T-helper 1 cell treated with Interleukin-12 subunit alpha and Interleukin-12 subunit beta and Interleukin-4 antibody, amounts not matched to agents 30 μg/mL and 1 μg/mL, for 36 hours (primary cell): ENCODE data around the gene CTSZ.
"Not testable (repeated sequence)": the region's sequence is repeated elsewhere in the genome, so short reads cannot be mapped to it uniquely, and the experiment has no call there.

Experiments used
- H3K27ac Mint-ChIP-seq: one replicate; pipeline ENCODE4 v1.8.0; 2021; ENCODE audit warnings: mild to moderate bottlenecking, mixed read lengths
- H3K27me3 Mint-ChIP-seq: one replicate; pipeline ENCODE4 v1.8.0; 2021; ENCODE audit warnings: low read depth, mixed read lengths
- H3K36me3 Mint-ChIP-seq: one replicate; pipeline ENCODE4 v1.8.0; 2021; ENCODE audit warnings: low read depth, mixed read lengths
- H3K4me1 Mint-ChIP-seq: one replicate; pipeline ENCODE4 v1.8.0; 2021; ENCODE audit warnings: low read depth, mixed read lengths
- H3K4me3 Mint-ChIP-seq: one replicate; pipeline ENCODE4 v1.8.0; 2021; ENCODE audit warnings: mild to moderate bottlenecking, moderate library complexity, mixed read lengths
- H3K9me3 Mint-ChIP-seq: one replicate; pipeline ENCODE4 v1.8.0; 2021; ENCODE audit warnings: mixed read lengths

The CTSZ gene

DNA sequence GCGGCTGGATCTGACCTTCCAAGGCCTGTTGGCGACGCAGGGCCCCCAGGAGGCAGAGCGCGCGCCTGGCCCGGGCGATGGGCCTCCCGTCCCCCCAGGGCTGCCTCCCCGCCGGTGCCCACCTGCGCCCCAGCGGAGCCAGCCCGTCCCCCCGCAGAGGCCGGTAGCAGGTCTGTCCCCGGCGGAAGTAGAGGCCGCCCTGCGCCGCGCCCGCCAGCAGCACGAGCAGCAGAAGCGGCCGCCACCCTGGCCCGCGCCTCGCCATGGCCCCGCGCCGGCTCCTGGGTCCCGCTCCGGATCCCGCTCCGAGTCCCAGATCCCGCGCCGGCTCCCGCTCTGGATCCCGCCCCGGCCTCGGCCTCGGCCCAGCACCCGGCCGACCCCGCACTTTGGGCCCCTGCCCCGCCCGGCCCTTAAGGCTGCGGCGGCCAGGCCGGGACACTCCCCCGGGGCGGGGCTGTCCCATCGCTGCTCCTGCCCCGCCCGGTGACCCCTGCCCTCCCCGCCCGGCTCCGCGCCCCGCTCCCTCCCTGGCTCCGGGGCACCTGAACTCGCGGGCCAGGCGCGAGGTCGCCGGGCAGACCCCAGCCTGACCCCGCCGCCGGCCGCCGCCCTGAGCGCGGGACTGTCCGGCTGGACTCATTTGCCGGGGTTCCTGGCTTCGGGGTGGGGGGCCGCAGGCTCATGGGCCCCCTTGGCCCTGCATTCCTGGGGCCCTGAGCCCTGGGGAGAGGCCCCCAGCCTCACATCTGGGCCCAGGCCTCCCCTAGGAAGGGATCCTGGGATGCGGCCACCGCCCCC, at the start of gene CTSZ:
Gene CTSZ (minus strand): TSS at position 391 of the 801 bp plus-strand sequence. CDS start 126 bp downstream, at position 265.
- Mint-ChIP-seq H3K4me1 (peaks cover 35% of the 10 kb centered on the region), H3K36me3 (peaks cover 14% of the 10 kb centered on the region), H3K27ac (peak within 1 kb of the TSS; percentile 78), H3K4me3 (peak within 1 kb of the TSS; percentile 82), H3K9me3 (no peaks in the 10 kb centered on the region), H3K27me3 (no peaks in the 10 kb centered on the region)

GRCh38 chr20:59055302-59055701, 48.2 kb upstream of the CTSZ start:
- Mint-ChIP-seq H3K27ac (no peak overlapping the region), H3K4me1 (no peaks in the 10 kb centered on the region), H3K4me3 (no peak overlapping the region), H3K36me3 (no peaks in the 10 kb centered on the region), H3K9me3 (no peaks in the 10 kb centered on the region), H3K27me3 (peaks cover 30% of the 10 kb centered on the region)

- H3K4me3 Mint-ChIP-seq, result no peak overlapping the region
- H3K36me3 Mint-ChIP-seq, result no peaks in the 10 kb centered on the region
Observed at GRCh38 chr20:59051666-59052185, 44.7 kb upstream of the CTSZ start.

DNA sequence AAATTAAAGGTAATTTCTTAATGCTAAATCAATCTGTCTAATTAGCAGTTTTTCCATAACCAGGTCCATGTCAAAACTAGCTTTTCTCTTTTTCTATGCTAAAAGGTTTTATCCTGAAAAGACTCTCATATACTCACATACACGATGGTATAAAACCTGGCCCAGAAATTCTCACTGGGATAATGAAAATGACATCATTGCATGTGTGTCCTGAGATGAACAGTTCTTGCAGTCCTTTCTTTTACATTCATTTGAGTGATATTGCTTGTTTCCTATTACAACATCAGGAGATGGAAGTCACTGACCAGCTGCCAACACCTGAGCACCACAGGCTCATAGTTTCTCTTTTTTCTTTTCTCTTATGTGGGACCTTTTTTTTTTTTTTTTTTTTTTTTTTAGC, 43.4 kb upstream of the CTSZ start:
- Mint-ChIP-seq H3K9me3 (no peaks in the 10 kb centered on the region), H3K27me3 (peaks cover 21% of the 10 kb centered on the region), H3K36me3 (no peaks in the 10 kb centered on the region), H3K27ac (no peak overlapping the region), H3K4me1 (peaks cover 11% of the 10 kb centered on the region), H3K4me3 (no peak overlapping the region)

More at GRCh38 chr20:59051666-59052185, 44.7 kb upstream of the CTSZ start:
- peaks cover 27% of the 10 kb centered on the region for H3K27me3 Mint-ChIP-seq
- peaks cover 11% of the 10 kb centered on the region for H3K4me1 Mint-ChIP-seq
- H3K27ac Mint-ChIP-seq, result no peak overlapping the region
- no peaks in the 10 kb centered on the region for H3K9me3 Mint-ChIP-seq

DNA sequence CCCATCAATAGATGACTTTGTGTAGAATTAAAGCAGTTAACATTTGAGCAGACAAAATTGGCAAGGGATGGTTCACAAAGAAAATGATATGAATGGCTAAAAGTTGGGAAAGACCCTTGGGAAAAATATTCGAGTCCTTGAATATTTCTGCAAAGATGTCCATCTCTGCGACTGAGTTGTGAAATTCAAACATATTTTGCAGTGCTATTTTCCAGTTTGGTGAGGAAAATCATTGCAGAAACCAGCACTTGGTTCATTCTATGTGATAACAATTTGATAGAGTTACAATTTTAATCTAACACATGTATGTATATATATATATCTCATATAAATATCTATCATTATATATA, 41.6 kb upstream of the CTSZ start:
- peaks cover 16% of the 10 kb centered on the region for H3K4me1 Mint-ChIP-seq
- H3K36me3 Mint-ChIP-seq, result no peaks in the 10 kb centered on the region
- no peak overlapping the region for H3K4me3 Mint-ChIP-seq
- H3K27me3 Mint-ChIP-seq, result peaks cover 14% of the 10 kb centered on the region
- no peaks in the 10 kb centered on the region for H3K9me3 Mint-ChIP-seq
- H3K27ac Mint-ChIP-seq, result no peak overlapping the region

DNA sequence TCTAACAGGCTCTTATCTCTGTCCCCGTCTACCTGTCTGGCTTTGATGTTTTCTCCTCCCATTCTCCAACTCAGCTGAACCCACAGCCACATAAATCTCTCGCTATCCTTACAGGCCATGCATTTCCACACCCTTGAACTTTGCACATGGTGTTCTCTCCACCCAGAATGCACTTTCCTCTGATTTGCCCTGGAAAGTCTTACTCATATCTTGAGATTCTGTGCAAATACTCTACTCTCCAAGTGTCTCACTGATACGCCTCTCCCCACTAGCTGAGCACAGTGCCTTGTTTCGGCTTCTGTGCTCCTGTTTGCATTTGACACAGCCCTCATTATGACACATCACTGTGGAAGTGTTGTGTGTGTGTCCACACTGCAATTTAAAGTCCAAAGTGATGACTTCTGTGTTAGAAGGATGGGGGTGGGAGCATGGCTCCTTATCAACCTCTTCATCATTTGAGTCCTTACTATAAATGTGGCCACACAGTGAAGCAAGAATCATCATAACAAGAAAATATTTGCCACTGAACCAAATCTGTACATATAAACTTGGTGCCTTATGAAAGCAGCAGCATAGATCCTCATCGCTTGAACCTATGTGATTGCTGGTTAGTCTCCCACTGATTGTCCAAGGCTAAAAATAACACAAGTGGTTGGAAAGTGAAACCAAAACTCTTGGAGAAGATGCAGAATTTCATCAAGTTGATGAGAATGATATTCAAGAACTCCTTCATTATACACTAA, 41.1 kb upstream of the CTSZ start:
- no peaks in the 10 kb centered on the region for H3K36me3 Mint-ChIP-seq
- H3K27ac Mint-ChIP-seq, result no peak overlapping the region
- no peaks in the 10 kb centered on the region for H3K9me3 Mint-ChIP-seq
- peaks cover 19% of the 10 kb centered on the region for H3K4me1 Mint-ChIP-seq
- H3K4me3 Mint-ChIP-seq, result no peak overlapping the region
- peaks cover 8% of the 10 kb centered on the region for H3K27me3 Mint-ChIP-seq

DNA sequence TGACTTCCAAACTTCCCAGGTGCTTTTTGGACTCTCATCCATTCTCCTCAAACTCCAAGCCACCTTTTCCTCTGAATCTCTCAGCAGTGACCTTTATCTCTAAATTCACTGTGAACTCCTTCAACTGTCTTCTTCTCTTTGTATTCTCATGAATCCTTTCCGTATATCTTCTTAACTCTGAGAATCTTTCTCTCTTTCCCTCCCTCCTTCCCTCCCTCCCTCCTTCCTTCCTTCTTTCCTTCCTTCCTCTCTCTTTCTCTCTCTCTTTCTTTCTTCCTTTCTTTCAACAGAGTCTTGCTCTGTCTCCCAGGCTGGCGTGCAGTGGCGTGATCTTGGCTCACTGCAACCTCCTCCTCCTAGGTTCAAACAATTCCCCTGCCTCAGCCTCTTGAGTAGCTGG, 39.8 kb upstream of the CTSZ start:
- peaks cover 5% of the 10 kb centered on the region for H3K27me3 Mint-ChIP-seq
- no peak overlapping the region for H3K27ac Mint-ChIP-seq
- no peak overlapping the region for H3K4me3 Mint-ChIP-seq
- peaks cover 19% of the 10 kb centered on the region for H3K4me1 Mint-ChIP-seq
- no peaks in the 10 kb centered on the region for H3K36me3 Mint-ChIP-seq
- H3K9me3 Mint-ChIP-seq, result no peaks in the 10 kb centered on the region

DNA sequence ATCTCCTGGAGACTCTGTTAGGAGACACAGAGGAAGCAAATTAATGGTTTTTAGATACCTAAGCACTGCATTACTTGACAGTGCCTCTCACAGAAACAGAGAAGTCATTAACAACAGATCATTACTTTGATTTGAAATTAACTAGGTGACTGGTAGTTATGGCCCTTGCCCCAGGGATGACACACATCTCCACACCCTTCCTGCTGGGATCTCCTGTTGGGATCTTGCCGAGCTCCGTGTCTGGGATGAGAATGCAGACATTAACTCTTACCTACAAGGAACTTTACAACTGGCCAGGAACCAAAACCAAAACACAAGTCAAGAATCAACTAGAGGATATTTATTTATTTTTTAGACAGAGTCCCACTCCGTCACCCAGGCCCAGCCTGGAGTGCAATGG, 37.7 kb upstream of the CTSZ start:
- Mint-ChIP-seq H3K9me3 (no peaks in the 10 kb centered on the region), H3K27me3 (no peaks in the 10 kb centered on the region), H3K4me1 (peaks cover 29% of the 10 kb centered on the region), H3K36me3 (peaks cover 10% of the 10 kb centered on the region), H3K27ac (no peak overlapping the region), H3K4me3 (no peak overlapping the region)

- no peaks in the 10 kb centered on the region for H3K27me3 Mint-ChIP-seq
- no peaks in the 10 kb centered on the region for H3K9me3 Mint-ChIP-seq
- peaks cover 33% of the 10 kb centered on the region for H3K4me1 Mint-ChIP-seq
- H3K27ac Mint-ChIP-seq, result no peak overlapping the region
- no peak overlapping the region for H3K4me3 Mint-ChIP-seq
- peaks cover 12% of the 10 kb centered on the region for H3K36me3 Mint-ChIP-seq
Observed at GRCh38 chr20:59044295-59044694, 37.2 kb upstream of the CTSZ start.

GRCh38 chr20:59043698-59044097, 36.6 kb upstream of the CTSZ start:
- peaks cover 12% of the 10 kb centered on the region for H3K36me3 Mint-ChIP-seq
- no peaks in the 10 kb centered on the region for H3K9me3 Mint-ChIP-seq
- H3K27ac Mint-ChIP-seq, result peak overlapping the region; percentile 57

GRCh38 chr20:59042796-59043631, 36.0 kb upstream of the CTSZ start:
- Mint-ChIP-seq H3K36me3 (peaks cover 12% of the 10 kb centered on the region), H3K27me3 (no peaks in the 10 kb centered on the region), H3K4me3 (peak overlapping the region; percentile 97), H3K27ac (peak overlapping the region; percentile 93), H3K9me3 (no peaks in the 10 kb centered on the region), H3K4me1 (peaks cover 32% of the 10 kb centered on the region)

More at GRCh38 chr20:59043698-59044097, 36.6 kb upstream of the CTSZ start:
- H3K27me3 Mint-ChIP-seq, result no peaks in the 10 kb centered on the region
- H3K4me3 Mint-ChIP-seq, result peak overlapping the region; percentile 74
- H3K4me1 Mint-ChIP-seq, result peaks cover 38% of the 10 kb centered on the region

GRCh38 chr20:59042151-59042795, 35.2 kb upstream of the CTSZ start, which contains the start of gene PRELID3B:
PRELID3B (minus strand) TSS chr20:59042786; CDS start chr20:59042730, 56 bp downstream.
- peaks cover 16% of the 10 kb centered on the region for H3K36me3 Mint-ChIP-seq
- H3K4me1 Mint-ChIP-seq, result peaks cover 32% of the 10 kb centered on the region
- peak within 1 kb of the TSS; percentile 97 for H3K4me3 Mint-ChIP-seq
- no peaks in the 10 kb centered on the region for H3K27me3 Mint-ChIP-seq
- no peaks in the 10 kb centered on the region for H3K9me3 Mint-ChIP-seq
- peak within 1 kb of the TSS; percentile 93 for H3K27ac Mint-ChIP-seq

GRCh38 chr20:59041487-59041886, 34.4 kb upstream of the CTSZ start:
- peak overlapping the region; percentile 83 for H3K4me3 Mint-ChIP-seq
- not testable (repeated sequence) for H3K27me3 Mint-ChIP-seq, H3K9me3 Mint-ChIP-seq
- peak overlapping the region; percentile 67 for H3K27ac Mint-ChIP-seq
- peaks cover 36% of the 10 kb centered on the region for H3K4me1 Mint-ChIP-seq
- peaks cover 24% of the 10 kb centered on the region for H3K36me3 Mint-ChIP-seq

- H3K27ac Mint-ChIP-seq, result peak overlapping the region; percentile 67
- peak overlapping the region; percentile 83 for H3K4me3 Mint-ChIP-seq
- H3K9me3 Mint-ChIP-seq, result no peaks in the 10 kb centered on the region
- peaks cover 31% of the 10 kb centered on the region for H3K36me3 Mint-ChIP-seq
- peaks cover 38% of the 10 kb centered on the region for H3K4me1 Mint-ChIP-seq
- no peaks in the 10 kb centered on the region for H3K27me3 Mint-ChIP-seq
Observed at GRCh38 chr20:59040667-59041066, 33.6 kb upstream of the CTSZ start.
